KMS-11 (cell line): ENCODE measurements around the gene IL19.

Source experiments
- H2AFZ ChIP-seq: fragments of 200-600 bp; sonication (generic); 2 replicates; pipeline ENCODE4 v1.6.1; 2016; ENCODE audit warnings: antibody characterized with exemption, mixed run types, low read depth
- H3K27ac ChIP-seq: fragments of 200-600 bp; sonication (generic); 2 replicates; pipeline ENCODE4 v1.6.1; 2016; ENCODE audit warnings: mild to moderate bottlenecking, mixed run types
- H3K27me3 ChIP-seq: fragments of 200-600 bp; sonication (generic); 2 replicates; pipeline ENCODE4 v1.6.1; 2017; ENCODE audit warnings: mild to moderate bottlenecking, low read depth, mixed run types, moderate library complexity; ENCODE audit not compliant: insufficient read depth
- H3K36me3 ChIP-seq: fragments of 200-600 bp; sonication (generic); 2 replicates; pipeline ENCODE4 v1.6.1; 2017; ENCODE audit warnings: mild to moderate bottlenecking, mixed run types; ENCODE audit not compliant: insufficient read depth
- H3K4me1 ChIP-seq: fragments of 200-600 bp; sonication (generic); 2 replicates; pipeline ENCODE4 v1.6.1; 2016; ENCODE audit warnings: mild to moderate bottlenecking, low read depth, mixed run types; ENCODE audit not compliant: poor library complexity, severe bottlenecking
- H3K4me2 ChIP-seq: fragments of 200-600 bp; sonication (generic); 2 replicates; pipeline ENCODE4 v1.7.0; 2016; ENCODE audit warnings: mild to moderate bottlenecking, mixed run types
- H3K4me3 ChIP-seq: fragments of 200-600 bp; sonication (generic); IDR thresholded peaks from 2 replicates; pipeline ENCODE4 v1.6.1; 2017; ENCODE audit warnings: low read depth, low read length, mixed read lengths; ENCODE audit not compliant: insufficient read depth
- H3K79me2 ChIP-seq: fragments of 200-600 bp; sonication (generic); 2 replicates; pipeline ENCODE4 v1.6.1; 2016; ENCODE audit warnings: low read depth, mixed run types; ENCODE audit not compliant: insufficient read depth
- H3K9ac ChIP-seq: fragments of 200-600 bp; sonication (generic); 2 replicates; pipeline ENCODE4 v1.6.1; 2016; ENCODE audit warnings: mild to moderate bottlenecking, mixed run types
- H4K20me1 ChIP-seq: fragments of 200-600 bp; sonication (generic); 2 replicates; pipeline ENCODE4 v1.6.1; 2016; ENCODE audit warnings: mild to moderate bottlenecking, mixed run types; ENCODE audit not compliant: insufficient read depth
- CTCF ChIP-seq: fragments of 200-600 bp; sonication (generic); conservative IDR thresholded peaks from 2 replicates; pipeline ENCODE4 v1.6.1; 2017; ENCODE audit warnings: low read depth, mild to moderate bottlenecking, antibody characterized with exemption, low read length, moderate library complexity, mixed read lengths

IL19 gene

GRCh38 chr1:206723805-206724472 lies 46.6 kb upstream of the IL19 start:
- Histone ChIP-seq H2AFZ (no peak overlapping the region), H3K27ac (no peak overlapping the region), H4K20me1 (no peaks in the 10 kb centered on the region), H3K36me3 (no peaks in the 10 kb centered on the region), H3K79me2 (no peaks in the 10 kb centered on the region), H3K4me1 (peaks cover 34% of the 10 kb centered on the region), H3K9ac (no peak overlapping the region), H3K4me3 (no peak overlapping the region), H3K4me2 (no peak overlapping the region), H3K27me3 (no peaks in the 10 kb centered on the region)
- no peak for TF ChIP-seq CTCF

GRCh38 chr1:206725109-206725963 lies 45.2 kb upstream of the IL19 start:
- no peak overlapping the region for H3K27ac ChIP-seq
- H3K4me1 ChIP-seq: peaks cover 20% of the 10 kb centered on the region
- H3K27me3 ChIP-seq: no peaks in the 10 kb centered on the region
- H4K20me1 ChIP-seq: no peaks in the 10 kb centered on the region
- H3K4me3 ChIP-seq: peak overlapping the region; percentile 74
- H2AFZ ChIP-seq: no peak overlapping the region
- H3K36me3 ChIP-seq: no peaks in the 10 kb centered on the region
- peak overlapping the region; percentile 24; the same call in 1 of the 2 replicates for H3K4me2 ChIP-seq
- peak; percentile 90 for TF ChIP-seq CTCF
- no peak overlapping the region for H3K9ac ChIP-seq
- H3K79me2 ChIP-seq: no peaks in the 10 kb centered on the region

GRCh38 chr1:206727981-206728696 lies 42.4 kb upstream of the IL19 start:
- H3K9ac ChIP-seq: no peak overlapping the region
- H3K4me3 ChIP-seq: no peak overlapping the region
- H3K27ac ChIP-seq: no peak overlapping the region
- no peaks in the 10 kb centered on the region for H3K36me3 ChIP-seq
- peaks cover 17% of the 10 kb centered on the region for H3K4me1 ChIP-seq
- H2AFZ ChIP-seq: no peak overlapping the region
- no peaks in the 10 kb centered on the region for H3K79me2 ChIP-seq
- H4K20me1 ChIP-seq: no peaks in the 10 kb centered on the region
- H3K27me3 ChIP-seq: no peaks in the 10 kb centered on the region
- TF ChIP-seq CTCF: no peak
- no peak overlapping the region for H3K4me2 ChIP-seq

GRCh38 chr1:206728697-206728987 lies 41.9 kb upstream of the IL19 start:
- Histone ChIP-seq H3K27me3 (no peaks in the 10 kb centered on the region), H3K4me3 (no peak overlapping the region), H3K27ac (no peak overlapping the region), H3K4me1 (peaks cover 17% of the 10 kb centered on the region), H3K4me2 (no peak overlapping the region), H2AFZ (no peak overlapping the region), H3K9ac (no peak overlapping the region), H3K79me2 (no peaks in the 10 kb centered on the region), H4K20me1 (no peaks in the 10 kb centered on the region), H3K36me3 (no peaks in the 10 kb centered on the region)
- no peak for TF ChIP-seq CTCF
